HepG2 (cell line): ENCODE measurements around the gene ERMP1. TPM values are rescaled to one million over a fixed set of nuclear protein-coding genes. Genes with fewer than 3 reads are reported as not detected.

Experiments
- ATAC-seq: fragments of 200-7000 bp; cut with Tn5 transposase; 3 replicates; pipeline ENCODE4 v1.9.1; 2020; ENCODE audit warnings: mild to moderate bottlenecking, moderate library complexity
- BruUV-seq: library from RNA; stranded (reverse); fragments of 400-500 nt; replicated peaks from 2 replicates; lab custom pipeline; 2021; lab: Mats Ljungman, UMichigan
- CTCF ChIA-PET: fragments of 300-600 bp; formaldehyde crosslinking; extraction: SDS; loops from one replicate; lab custom pipeline; 2021; ENCODE audit warnings: low total read pairs, inconsistent platforms, low intra/inter-chr PET ratio; lab: Yijun Ruan, JAX
- POLR2A ChIA-PET: fragments of 350-600 bp; sonication (Branson Sonifier 250); formaldehyde crosslinking; loops from one replicate; lab custom pipeline; 2020; ENCODE audit warnings: antibody characterized with exemption, inconsistent platforms; lab: Yijun Ruan, JAX
- DNase-seq: peaks from one replicate; pipeline ENCODE4 v3.0.0-alpha.2; 2015; ENCODE audit warnings: low spot score
- FAIRE-seq: peaks from 3 replicates; lab custom pipeline; 2011; peaks lifted over from hg19 to GRCh38; lab: Jason Lieb, UNC
- H2AFZ ChIP-seq: one replicate; pipeline ENCODE4 v1.6.1; 2011; ENCODE audit warnings: low read length, inconsistent platforms
- H3K27ac ChIP-seq: fragments of 300-600 bp; 3 replicates; pipeline ENCODE4 v1.8.0; 2011; ENCODE audit warnings: mixed run types, mild to moderate bottlenecking, mixed read lengths, low read length, inconsistent platforms; ENCODE audit not compliant: insufficient read depth; ENCODE audit errors: extremely low read length
- H3K27me3 ChIP-seq, 2 experiments: fragments of 200-600 bp in 1 of 2; 2 replicates in 1 of 2; 3 replicates in 1 of 2; pipeline versions ENCODE4 v1.6.0 to v1.8.0; 2011; ENCODE audit warnings: low read length in 2 of 2, mild to moderate bottlenecking in 2 of 2, moderate library complexity in 2 of 2, inconsistent platforms in 1 of 2; ENCODE audit not compliant: insufficient read depth in 2 of 2, control insufficient read depth in 1 of 2
- H3K36me3 ChIP-seq, 2 experiments: fragments of 200-600 bp in 1 of 2; replicated peaks in 1 of 2; 2 replicates in 1 of 2; 3 replicates in 1 of 2; pipeline versions ENCODE4 v1.5.1 to v1.8.0; 2011; ENCODE audit warnings: low read length in 2 of 2, inconsistent platforms in 1 of 2; ENCODE audit not compliant: insufficient read depth in 2 of 2, control insufficient read depth in 1 of 2
- H3K4me1 ChIP-seq: 2 replicates; pipeline ENCODE4 v1.5.1; 2012; ENCODE audit warnings: low read length, inconsistent platforms; ENCODE audit not compliant: insufficient read depth
- H3K4me2 ChIP-seq: 2 replicates; pipeline ENCODE4 v1.6.0; 2011; ENCODE audit warnings: low read depth, low read length, inconsistent platforms
- H3K4me3 ChIP-seq, 3 experiments: fragments of 200-600 bp in 1 of 3; sonication (generic), shearing (Covaris generic) in 1 of 3; replicated peaks in 1 of 3; 2 replicates each; pipeline ENCODE4 v1.5.1; 2011 to 2016; ENCODE audit warnings: low read length in 3 of 3, inconsistent platforms in 2 of 3, low read depth in 2 of 3, mild to moderate bottlenecking in 2 of 3, control low read depth in 1 of 3, mixed read lengths in 1 of 3; ENCODE audit not compliant: insufficient read depth in 1 of 3
- H3K79me2 ChIP-seq: one replicate; pipeline ENCODE4 v1.6.1; 2011; ENCODE audit warnings: low read length, inconsistent platforms; ENCODE audit not compliant: insufficient read depth
- H3K9ac ChIP-seq: 2 replicates; pipeline ENCODE4 v1.6.0; 2011; ENCODE audit warnings: mild to moderate bottlenecking, low read depth, low read length, inconsistent platforms; ENCODE audit not compliant: insufficient read depth
- H3K9me3 ChIP-seq: 2 replicates; pipeline ENCODE4 v1.5.1; 2012; ENCODE audit warnings: mild to moderate bottlenecking, low read length
- H4K20me1 ChIP-seq: 2 replicates; pipeline ENCODE4 v1.6.0; 2011; ENCODE audit warnings: inconsistent platforms, mild to moderate bottlenecking, low read length, moderate library complexity; ENCODE audit not compliant: insufficient read depth
- HOXA9 ChIP-seq: sonication (generic); formaldehyde crosslinking; IDR thresholded peaks from 2 replicates; pipeline ENCODE4 v1.8.1; 2022; ENCODE audit warnings: missing genetic modification reagents, mild to moderate bottlenecking, moderate library complexity, borderline replicate concordance
- RXRB ChIP-seq: IDR thresholded peaks from 2 replicates; pipeline ENCODE4 v1.6.1; 2016; ENCODE audit warnings: borderline replicate concordance, missing genetic modification reagents, missing compliant biosample characterization
- ZNF451 ChIP-seq: sonication (generic); formaldehyde crosslinking; IDR thresholded peaks from 2 replicates; pipeline ENCODE4 v1.5.0; 2020; ENCODE audit warnings: mild to moderate bottlenecking, missing genetic modification reagents
- ZNF761 ChIP-seq: sonication (generic); formaldehyde crosslinking; conservative IDR thresholded peaks from 2 replicates; pipeline ENCODE4 v1.4.0; 2020; ENCODE audit warnings: mild to moderate bottlenecking, missing genetic modification reagents
- WGBS: methylation state at CpG from one replicate; pipeline ENCODE4 v1.1.6; 2017; ENCODE audit warnings: low lambda C conversion rate; 5-methylcytosine and 5-hydroxymethylcytosine counted together
- in situ Hi-C: cut with HindIII; loops from 2 replicates; pipeline ENCODE4 v1.10.0; 2017; ENCODE audit warnings: low pct_unique_long_range_greater_than_20kb; ENCODE audit not compliant: extremely low pct_ligation_motif_present
- intact Hi-C: fragments of 100-400 bp; cut with micrococcal nuclease; formaldehyde crosslinking; loops from one replicate; pipeline ENCODE4 v1.10.0; 2022; ENCODE audit not compliant: unreplicated experiment
- polyA plus RNA-seq, 8 experiments: library from polyadenylated mRNA; depleted of rRNA in 3 of 8; stranded (reverse) in 7 of 8; unstranded in 1 of 8; fragments of >200 nt; fragmentation: Illumina TruSeq in 4 of 8; extraction: Trizol in 4 of 8; gene quantifications; 2 replicates each; pipeline versions ENCODE4 v1.2.1 to v1.2.3, GENCODE V29; 2011 to 2016; ENCODE audit warnings: low read depth in 4 of 8, missing spikeins in 1 of 8, mixed read lengths in 1 of 8; ENCODE audit not compliant: insufficient read depth in 1 of 8
- total RNA-seq, 5 experiments: library from RNA; depleted of rRNA; stranded (reverse); fragments of >200 nt; fragmentation: Illumina TruSeq; extraction: Trizol; gene quantifications; 2 replicates each; pipeline ENCODE4 v1.2.3, GENCODE V29; 2016; ENCODE audit warnings: low read depth in 1 of 5
- TF ChIP-seq, protein P1 (sequence below): sonication (generic); formaldehyde crosslinking; IDR thresholded peaks from 2 replicates; pipeline ENCODE4 v1.4.0; 2020; ENCODE audit warnings: mild to moderate bottlenecking, missing genetic modification reagents
- TF ChIP-seq, protein P2 (sequence below): sonication (generic); formaldehyde crosslinking; IDR thresholded peaks from 2 replicates; pipeline ENCODE4 v1.4.0; 2020; ENCODE audit warnings: missing genetic modification reagents, borderline replicate concordance

Gene ERMP1
- total and polyA plus RNA-seq, 2 of the 13 experiments (the other 11 are each of a cell fraction or from before 2014, with no cell fraction given), result 40.9 to 65.4 TPM

DNA sequence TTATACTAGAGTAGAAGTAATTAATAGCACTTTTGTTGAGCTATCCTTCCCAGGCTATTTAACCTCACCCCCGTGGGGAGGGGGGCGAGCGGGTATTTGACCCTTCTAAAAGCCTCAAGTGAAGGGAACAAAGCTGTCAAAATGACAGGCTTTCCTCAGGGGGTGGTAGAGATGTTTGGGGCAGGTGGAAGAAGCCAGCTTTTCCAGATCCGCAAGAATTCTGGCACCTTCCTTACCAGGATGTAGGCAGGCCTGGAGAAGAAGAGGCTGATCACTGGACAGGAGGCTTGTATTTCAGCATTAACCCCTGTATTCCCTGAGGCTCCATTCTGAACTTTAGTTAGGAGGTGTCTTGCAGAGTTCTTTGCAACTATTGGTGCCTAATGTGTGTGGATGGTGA is 31.5 kb upstream of the ERMP1 start (continued):
- TF ChIP-seq, protein P1, sequence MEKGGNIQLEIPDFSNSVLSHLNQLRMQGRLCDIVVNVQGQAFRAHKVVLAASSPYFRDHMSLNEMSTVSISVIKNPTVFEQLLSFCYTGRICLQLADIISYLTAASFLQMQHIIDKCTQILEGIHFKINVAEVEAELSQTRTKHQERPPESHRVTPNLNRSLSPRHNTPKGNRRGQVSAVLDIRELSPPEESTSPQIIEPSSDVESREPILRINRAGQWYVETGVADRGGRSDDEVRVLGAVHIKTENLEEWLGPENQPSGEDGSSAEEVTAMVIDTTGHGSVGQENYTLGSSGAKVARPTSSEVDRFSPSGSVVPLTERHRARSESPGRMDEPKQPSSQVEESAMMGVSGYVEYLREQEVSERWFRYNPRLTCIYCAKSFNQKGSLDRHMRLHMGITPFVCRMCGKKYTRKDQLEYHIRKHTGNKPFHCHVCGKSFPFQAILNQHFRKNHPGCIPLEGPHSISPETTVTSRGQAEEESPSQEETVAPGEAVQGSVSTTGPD (CRISPR knock-in tag), result no peak

DNA sequence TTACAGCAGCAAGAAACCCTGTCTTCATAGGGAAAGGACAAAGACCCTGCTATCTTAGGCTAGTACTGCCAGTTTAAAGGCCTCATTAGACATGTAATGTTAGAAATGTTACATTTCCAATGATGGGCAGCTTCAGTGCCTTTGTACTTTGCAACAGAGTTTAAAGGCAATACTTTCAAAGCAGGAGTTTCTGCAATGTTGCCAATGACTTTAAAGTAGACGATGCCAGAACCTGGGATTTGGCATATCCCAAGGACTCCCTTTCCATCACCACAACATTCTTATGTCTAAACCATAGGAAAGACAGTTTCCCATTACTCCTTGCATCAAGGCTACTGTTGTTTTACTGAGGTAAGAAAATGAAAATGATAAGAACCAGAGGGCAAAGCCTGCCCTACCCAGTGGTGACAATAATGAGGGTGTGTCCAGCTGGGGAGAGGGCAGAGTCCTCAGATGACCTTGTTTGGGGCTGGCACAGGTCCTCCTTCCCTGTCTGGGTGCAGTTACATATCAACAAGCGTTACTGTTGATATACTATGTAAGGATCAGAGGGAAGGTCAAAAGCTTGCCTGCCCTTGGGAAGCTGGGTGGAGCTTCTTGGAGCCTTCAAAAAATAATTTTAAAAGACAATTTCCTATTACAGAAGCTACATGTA is 30.3 kb upstream of the ERMP1 start:
- ATAC-seq (peak; percentile 53; the same call in 2 of the 3 replicates), FAIRE-seq (no peak), DNase-seq (no peak)
- Histone ChIP-seq H3K79me2 (no peaks in the 10 kb centered on the region), H2AFZ (no peak overlapping the region), H3K4me1 (peaks cover 26% of the 10 kb centered on the region), H4K20me1 (no peaks in the 10 kb centered on the region), H3K9me3 (no peaks in the 10 kb centered on the region), H3K4me2 (peak overlapping the region; percentile 24; the same call in 1 of the 2 replicates), H3K36me3 (no peaks in the 10 kb centered on the region), H3K4me3 (no peak overlapping the region), H3K27ac (no peak overlapping the region), H3K9ac (no peak overlapping the region), H3K27me3 (no peaks in the 10 kb centered on the region)
- WGBS, result 13% methylated on average over 2 of the region's 2 CpGs
- intact Hi-C loops (no loop called here), in situ Hi-C loops (no loop called here)
- BruUV-seq, result no TSS peak
- CTCF ChIA-PET, result no interaction called here
- POLR2A ChIA-PET, result no interaction called here
- TF ChIP-seq ZNF761 (CRISPR knock-in tag) (no peak), HOXA9 (CRISPR knock-in tag) (no peak), RXRB (peak; percentile 50; the same call in 1 of the 2 replicates), ZNF451 (no peak)
- TF ChIP-seq, protein P2, sequence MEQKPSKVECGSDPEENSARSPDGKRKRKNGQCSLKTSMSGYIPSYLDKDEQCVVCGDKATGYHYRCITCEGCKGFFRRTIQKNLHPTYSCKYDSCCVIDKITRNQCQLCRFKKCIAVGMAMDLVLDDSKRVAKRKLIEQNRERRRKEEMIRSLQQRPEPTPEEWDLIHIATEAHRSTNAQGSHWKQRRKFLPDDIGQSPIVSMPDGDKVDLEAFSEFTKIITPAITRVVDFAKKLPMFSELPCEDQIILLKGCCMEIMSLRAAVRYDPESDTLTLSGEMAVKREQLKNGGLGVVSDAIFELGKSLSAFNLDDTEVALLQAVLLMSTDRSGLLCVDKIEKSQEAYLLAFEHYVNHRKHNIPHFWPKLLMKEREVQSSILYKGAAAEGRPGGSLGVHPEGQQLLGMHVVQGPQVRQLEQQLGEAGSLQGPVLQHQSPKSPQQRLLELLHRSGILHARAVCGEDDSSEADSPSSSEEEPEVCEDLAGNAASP, result peak; percentile 66; the same call in 1 of the 2 replicates
